Neural progenitor cell (in vitro differentiated cells): ENCODE results near the gene LRRC8D. TPM values are rescaled to one million over a fixed set of nuclear protein-coding genes. Genes with fewer than 3 reads are reported as not detected.

Experiments used
- DNase-seq: peaks from one replicate; pipeline ENCODE4 v3.0.0-alpha.2; 2016; ENCODE audit warnings: low spot score
- H2AFZ ChIP-seq: fragments of 200-600 bp; sonication (generic); replicated peaks from 2 replicates; pipeline ENCODE4 v1.6.1; 2016; ENCODE audit warnings: antibody characterized with exemption
- H3F3A ChIP-seq: fragments of 200-600 bp; sonication (generic); 2 replicates; pipeline ENCODE4 v1.6.1; 2016; ENCODE audit warnings: antibody characterized with exemption, low read depth
- H3K27ac ChIP-seq: fragments of 200-600 bp; sonication (generic); 2 replicates; pipeline ENCODE4 v1.5.1; 2016; ENCODE audit warnings: mild to moderate bottlenecking
- H3K27me3 ChIP-seq: fragments of 200-600 bp; sonication (generic); 2 replicates; pipeline ENCODE4 v1.6.1; 2016; ENCODE audit warnings: mild to moderate bottlenecking, moderate library complexity
- H3K36me3 ChIP-seq: fragments of 200-600 bp; sonication (generic); 2 replicates; pipeline ENCODE4 v1.5.1; 2016
- H3K4me1 ChIP-seq: fragments of 200-600 bp; sonication (generic); 2 replicates; pipeline ENCODE4 v1.6.1; 2016; ENCODE audit warnings: mixed run types
- H3K4me2 ChIP-seq: fragments of 200-600 bp; sonication (generic); 2 replicates; pipeline ENCODE4 v1.6.1; 2016
- H3K4me3 ChIP-seq: fragments of 200-600 bp; sonication (generic); 2 replicates; pipeline ENCODE4 v1.5.1; 2016
- H3K79me2 ChIP-seq: fragments of 200-600 bp; sonication (generic); 2 replicates; pipeline ENCODE4 v1.6.1; 2016; ENCODE audit warnings: low read depth
- H3K9ac ChIP-seq: fragments of 200-600 bp; sonication (generic); 2 replicates; pipeline ENCODE4 v1.6.1; 2016
- H3K9me3 ChIP-seq: fragments of 200-600 bp; sonication (generic); 2 replicates; pipeline ENCODE4 v1.5.1; 2016; ENCODE audit warnings: low read depth
- H4K20me1 ChIP-seq: fragments of 200-600 bp; sonication (generic); 2 replicates; pipeline ENCODE4 v1.6.1; 2016; ENCODE audit warnings: low read depth
- H3K27ac Mint-ChIP-seq: 3 replicates; pipeline ENCODE4 v1.8.0; 2021; ENCODE audit warnings: mixed read lengths
- H3K27me3 Mint-ChIP-seq: 2 replicates; pipeline ENCODE4 v1.8.0; 2022; ENCODE audit warnings: low read depth, mild to moderate bottlenecking, inconsistent platforms, moderate library complexity, mixed read lengths; ENCODE audit not compliant: insufficient read depth
- H3K36me3 Mint-ChIP-seq: 3 replicates; pipeline ENCODE4 v1.8.0; 2021; ENCODE audit warnings: mixed read lengths
- H3K4me1 Mint-ChIP-seq: 3 replicates; pipeline ENCODE4 v1.8.0; 2021; ENCODE audit warnings: mixed read lengths
- H3K4me3 Mint-ChIP-seq: 3 replicates; pipeline ENCODE4 v1.8.0; 2021; ENCODE audit warnings: mild to moderate bottlenecking, moderate library complexity, mixed read lengths
- H3K9me3 Mint-ChIP-seq: 3 replicates; pipeline ENCODE4 v1.8.0; 2020; ENCODE audit warnings: mixed read lengths
- EZH2 ChIP-seq: fragments of 200-600 bp; sonication (generic); IDR thresholded peaks from 2 replicates; pipeline ENCODE4 v1.6.1; 2017; ENCODE audit warnings: antibody characterized with exemption, mild to moderate bottlenecking, moderate library complexity
- EZH2phosphoT487 ChIP-seq: fragments of 200-600 bp; sonication (generic); IDR thresholded peaks from 2 replicates; pipeline ENCODE4 v1.6.1; 2017; ENCODE audit warnings: antibody characterized with exemption
- total RNA-seq: library from RNA; depleted of rRNA; stranded (reverse); fragments of >200 nt; gene quantifications from 2 replicates; pipeline ENCODE4 v1.2.3, GENCODE V29; 2015; ENCODE audit warnings: low replicate concordance
- TF ChIP-seq, protein P1 (sequence below): fragments of 200-600 bp; sonication (generic); IDR thresholded peaks from 2 replicates; pipeline ENCODE4 v1.5.1; 2017; ENCODE audit warnings: antibody characterized with exemption, mild to moderate bottlenecking

The LRRC8D gene
- total RNA-seq, 1 donor from 2014 or later = 55.7 TPM

DNA sequence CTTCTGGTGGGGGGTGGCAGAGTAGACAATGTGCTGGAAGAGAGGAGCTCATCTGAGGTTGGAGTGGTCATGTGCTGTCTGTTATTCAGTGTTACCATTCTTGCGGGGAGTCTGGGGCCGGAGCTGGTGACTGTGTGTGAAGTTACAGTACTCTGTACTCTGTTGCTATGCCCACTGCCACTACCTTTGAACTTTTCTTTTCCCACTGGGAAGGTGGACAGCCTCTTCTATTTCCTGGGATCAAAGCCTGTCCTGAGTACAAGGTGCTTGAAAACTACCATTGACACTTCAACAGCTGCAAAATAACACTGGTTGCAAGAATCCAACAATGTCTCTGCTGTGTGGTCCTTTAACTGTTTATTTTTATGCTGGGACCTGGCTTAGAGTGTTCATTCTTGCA, 107.7 kb downstream of the LRRC8D start:
- no peak overlapping the region for H3K27ac Mint-ChIP-seq
- no peak overlapping the region for H3K4me3 ChIP-seq
- H3K36me3 ChIP-seq = peaks cover 8% of the 10 kb centered on the region
- no peaks in the 10 kb centered on the region for H4K20me1 ChIP-seq
- H3K4me1 Mint-ChIP-seq = no peaks in the 10 kb centered on the region
- H3K4me3 Mint-ChIP-seq = no peak overlapping the region
- TF ChIP-seq EZH2phosphoT487 (no peak), EZH2 (no peak)
- TF ChIP-seq, protein P1, sequence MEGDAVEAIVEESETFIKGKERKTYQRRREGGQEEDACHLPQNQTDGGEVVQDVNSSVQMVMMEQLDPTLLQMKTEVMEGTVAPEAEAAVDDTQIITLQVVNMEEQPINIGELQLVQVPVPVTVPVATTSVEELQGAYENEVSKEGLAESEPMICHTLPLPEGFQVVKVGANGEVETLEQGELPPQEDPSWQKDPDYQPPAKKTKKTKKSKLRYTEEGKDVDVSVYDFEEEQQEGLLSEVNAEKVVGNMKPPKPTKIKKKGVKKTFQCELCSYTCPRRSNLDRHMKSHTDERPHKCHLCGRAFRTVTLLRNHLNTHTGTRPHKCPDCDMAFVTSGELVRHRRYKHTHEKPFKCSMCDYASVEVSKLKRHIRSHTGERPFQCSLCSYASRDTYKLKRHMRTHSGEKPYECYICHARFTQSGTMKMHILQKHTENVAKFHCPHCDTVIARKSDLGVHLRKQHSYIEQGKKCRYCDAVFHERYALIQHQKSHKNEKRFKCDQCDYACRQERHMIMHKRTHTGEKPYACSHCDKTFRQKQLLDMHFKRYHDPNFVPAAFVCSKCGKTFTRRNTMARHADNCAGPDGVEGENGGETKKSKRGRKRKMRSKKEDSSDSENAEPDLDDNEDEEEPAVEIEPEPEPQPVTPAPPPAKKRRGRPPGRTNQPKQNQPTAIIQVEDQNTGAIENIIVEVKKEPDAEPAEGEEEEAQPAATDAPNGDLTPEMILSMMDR = no peak
- peaks cover 7% of the 10 kb centered on the region for H3F3A ChIP-seq
- peaks cover 3% of the 10 kb centered on the region for H3K79me2 ChIP-seq
- peaks cover 44% of the 10 kb centered on the region for H3K36me3 Mint-ChIP-seq
- no peak overlapping the region for H3K9ac ChIP-seq
- H3K4me2 ChIP-seq = no peak overlapping the region
- DNase-seq = no peak
- no peaks in the 10 kb centered on the region for H3K27me3 ChIP-seq
- H3K27me3 Mint-ChIP-seq = no peaks in the 10 kb centered on the region
- peaks cover 11% of the 10 kb centered on the region for H3K4me1 ChIP-seq
- H3K9me3 Mint-ChIP-seq = peaks cover 11% of the 10 kb centered on the region
- peaks cover 4% of the 10 kb centered on the region for H3K9me3 ChIP-seq
- H2AFZ ChIP-seq = no peak overlapping the region
- no peak overlapping the region for H3K27ac ChIP-seq

DNA sequence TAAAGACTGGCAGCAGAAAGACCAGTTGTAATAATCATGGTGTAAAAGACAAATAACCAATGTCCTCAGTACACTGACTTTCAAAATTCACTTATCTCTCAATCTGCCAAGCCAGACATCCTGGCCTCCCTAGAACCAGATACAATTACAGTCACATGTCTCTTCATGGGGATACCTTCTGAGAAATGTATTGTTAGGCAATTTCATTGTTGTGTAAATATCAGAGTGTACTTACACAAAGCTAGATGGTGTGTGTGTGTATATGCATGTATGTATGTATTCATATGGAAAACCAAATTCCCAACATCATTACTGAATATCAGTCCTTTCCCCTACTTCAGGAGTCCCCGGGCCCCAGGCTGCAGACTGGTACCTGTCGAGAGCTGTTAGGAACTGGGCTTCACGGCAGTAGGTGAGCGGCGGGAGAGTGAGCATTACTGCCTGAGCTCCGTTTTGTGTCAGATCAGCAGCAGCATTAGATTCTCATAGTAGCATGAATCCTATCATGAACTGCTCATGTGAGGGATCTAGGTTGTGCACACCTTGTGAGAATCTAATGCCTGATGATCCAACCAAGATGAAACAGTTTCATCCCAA, 108.7 kb downstream of the LRRC8D start:
- TF ChIP-seq, protein P1 = no peak
- TF ChIP-seq EZH2 (no peak), EZH2phosphoT487 (no peak)
- H3K79me2 ChIP-seq = peaks cover 3% of the 10 kb centered on the region
- H3K9me3 ChIP-seq = no peaks in the 10 kb centered on the region
- H3K27ac Mint-ChIP-seq = no peak overlapping the region
- H3K36me3 ChIP-seq = no peaks in the 10 kb centered on the region
- H4K20me1 ChIP-seq = no peaks in the 10 kb centered on the region
- no peak overlapping the region for H3K27ac ChIP-seq
- no peak overlapping the region for H3K4me2 ChIP-seq
- H3K27me3 Mint-ChIP-seq = peaks cover 2% of the 10 kb centered on the region
- peaks cover 7% of the 10 kb centered on the region for H3F3A ChIP-seq
- H2AFZ ChIP-seq = no peak overlapping the region
- DNase-seq = no peak
- H3K36me3 Mint-ChIP-seq = peaks cover 43% of the 10 kb centered on the region
- H3K4me1 ChIP-seq = peaks cover 11% of the 10 kb centered on the region
- no peak overlapping the region for H3K9ac ChIP-seq
- no peaks in the 10 kb centered on the region for H3K27me3 ChIP-seq
- H3K4me3 Mint-ChIP-seq = no peak overlapping the region
- H3K9me3 Mint-ChIP-seq = peaks cover 3% of the 10 kb centered on the region
- H3K4me1 Mint-ChIP-seq = no peaks in the 10 kb centered on the region
- H3K4me3 ChIP-seq = no peak overlapping the region

DNA sequence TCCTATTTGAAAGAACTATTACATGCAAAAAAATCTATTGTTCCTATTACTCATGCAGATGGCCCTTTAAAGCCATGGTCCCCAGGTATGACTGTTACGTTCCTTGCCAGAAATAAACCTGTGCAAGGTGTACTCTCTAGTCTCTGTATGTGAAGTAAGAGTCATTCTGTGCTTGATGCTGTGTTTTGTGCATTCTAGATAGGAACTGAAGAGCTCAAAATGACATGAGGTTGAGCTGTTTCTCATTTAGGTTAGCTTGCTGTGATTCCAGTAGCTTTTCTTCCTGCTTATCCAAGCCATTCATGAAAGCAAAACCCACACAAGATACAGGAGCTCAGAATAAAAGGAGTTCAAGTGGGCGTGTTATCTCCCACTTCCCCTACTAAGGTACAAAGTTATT, 109.7 kb downstream of the LRRC8D start:
- H3K27me3 Mint-ChIP-seq = peaks cover 2% of the 10 kb centered on the region
- TF ChIP-seq EZH2 (no peak), EZH2phosphoT487 (no peak)
- TF ChIP-seq, protein P1 = no peak
- Histone ChIP-seq H3K4me2 (no peak overlapping the region), H3K27ac (no peak overlapping the region), H3F3A (peaks cover 7% of the 10 kb centered on the region), H3K9me3 (no peaks in the 10 kb centered on the region), H3K4me3 (no peak overlapping the region), H4K20me1 (peaks cover 3% of the 10 kb centered on the region), H3K4me1 (peaks cover 11% of the 10 kb centered on the region), H3K27me3 (no peaks in the 10 kb centered on the region), H3K9ac (no peak overlapping the region), H2AFZ (no peak overlapping the region), H3K36me3 (no peaks in the 10 kb centered on the region), H3K79me2 (peaks cover 3% of the 10 kb centered on the region)
- H3K4me1 Mint-ChIP-seq = no peaks in the 10 kb centered on the region
- H3K9me3 Mint-ChIP-seq = peaks cover 3% of the 10 kb centered on the region
- H3K36me3 Mint-ChIP-seq = peaks cover 44% of the 10 kb centered on the region
- no peak overlapping the region for H3K4me3 Mint-ChIP-seq
- no peak for DNase-seq
- H3K27ac Mint-ChIP-seq = no peak overlapping the region
